Mononuclear cell (primary cell): ENCODE measurements around the gene SPECC1L. TPM values are rescaled to one million over a fixed set of nuclear protein-coding genes. Genes with fewer than 3 reads are reported as not detected.

ENCODE experiments used
- H3K27me3 ChIP-seq: 2 replicates; pipeline ENCODE4 v1.6.0; 2011; ENCODE audit warnings: low read length, control low read depth; ENCODE audit not compliant: insufficient read depth
- H3K4me1 ChIP-seq: 2 replicates; pipeline ENCODE4 v1.5.1; 2011; ENCODE audit warnings: mild to moderate bottlenecking, low read length, control low read depth; ENCODE audit not compliant: insufficient read depth
- H3K4me3 ChIP-seq: 2 replicates; pipeline ENCODE4 v1.5.1; 2011; ENCODE audit warnings: mild to moderate bottlenecking, low read length, moderate library complexity
- H3K9me3 ChIP-seq: 2 replicates; pipeline ENCODE4 v1.5.1; 2011; ENCODE audit warnings: low read depth, mild to moderate bottlenecking, control low read depth, low read length
- total RNA-seq: library from RNA; depleted of rRNA; stranded (reverse); fragments of >200 nt; gene quantifications from one replicate; pipeline ENCODE4 v1.2.3, GENCODE V29; 2012

Gene SPECC1L
- total RNA-seq, 1 donor, result 18.3 TPM

DNA sequence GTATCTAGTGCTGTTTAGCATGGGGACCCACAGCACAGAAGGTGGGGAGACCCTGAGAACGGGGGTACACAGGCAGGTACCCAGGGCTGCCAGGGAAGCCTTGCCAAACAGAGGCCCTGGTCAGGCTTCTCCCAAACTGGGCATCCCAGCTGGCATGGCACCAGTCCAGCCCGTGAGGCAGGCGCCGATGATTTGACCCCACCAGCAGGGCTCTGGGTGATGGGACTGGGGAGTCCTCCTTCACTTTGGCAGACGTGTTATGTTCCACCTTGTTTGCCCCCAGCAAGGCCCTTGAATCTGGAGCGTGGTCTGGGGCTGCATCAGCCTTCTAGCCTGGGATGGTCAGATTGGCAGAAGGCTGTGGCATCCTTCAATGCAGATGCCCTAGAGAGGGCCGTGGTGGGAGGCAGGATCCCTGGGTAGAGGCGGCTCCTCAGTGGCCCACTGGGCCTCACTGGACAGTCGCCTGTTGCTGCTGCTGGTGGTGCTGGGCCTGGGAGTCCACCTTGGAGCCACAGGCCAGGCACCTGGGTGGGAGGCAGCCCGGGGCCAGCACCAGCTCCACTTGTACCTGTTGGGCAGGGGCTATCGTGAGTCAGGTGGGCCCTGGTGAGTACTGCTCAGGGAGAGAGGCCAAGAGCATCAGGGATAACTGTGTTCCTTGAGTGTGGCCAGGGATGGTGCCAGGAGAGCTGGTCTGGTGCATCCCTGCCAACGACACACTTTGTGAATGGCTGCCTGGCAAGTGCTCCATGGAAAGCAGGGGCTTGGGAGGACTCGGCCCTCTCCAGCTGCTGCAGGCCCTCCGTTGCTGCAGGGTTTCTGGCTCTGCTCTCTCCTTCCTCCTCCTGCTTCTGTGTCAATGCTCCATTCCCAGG, 160.0 kb downstream of the SPECC1L start:
- Histone ChIP-seq H3K27me3 (no peaks in the 10 kb centered on the region), H3K4me3 (no peak overlapping the region), H3K9me3 (no peaks in the 10 kb centered on the region), H3K4me1 (peaks cover 100% of the 10 kb centered on the region)

DNA sequence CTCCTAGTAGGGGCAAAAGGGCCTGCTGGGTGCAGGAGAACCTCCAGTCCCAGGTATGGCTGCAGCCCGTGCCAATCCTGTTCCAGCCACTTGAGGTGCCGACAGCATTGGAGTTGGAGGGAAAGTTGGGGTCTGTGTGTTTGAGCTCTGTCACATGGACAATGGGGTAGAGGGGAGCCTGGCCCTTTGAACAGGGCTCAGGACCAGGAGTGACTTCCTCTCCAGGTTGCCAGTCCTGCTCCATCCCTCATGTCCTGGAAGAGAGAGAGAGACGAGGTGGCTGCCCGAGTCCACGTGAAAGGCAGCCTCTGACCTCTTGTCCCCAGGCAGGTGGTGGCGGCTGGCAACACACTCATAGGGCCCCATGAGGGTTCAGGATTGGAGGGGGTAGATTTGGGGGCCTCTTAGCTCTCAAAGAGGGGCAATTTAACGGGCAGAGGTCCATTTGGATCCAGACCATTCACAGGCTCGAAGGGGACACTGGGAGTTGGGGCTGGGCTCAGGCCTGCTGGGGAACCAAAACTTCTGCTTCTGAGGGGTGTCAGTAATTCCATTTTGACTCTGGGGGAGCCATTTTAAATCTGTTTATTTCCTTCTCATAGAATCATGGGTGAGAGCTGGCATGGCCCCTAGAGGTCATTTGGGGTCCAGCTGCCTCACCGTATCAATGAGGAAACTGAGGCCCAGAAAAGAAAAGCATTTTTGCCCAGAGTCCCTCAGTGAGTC, 160.8 kb downstream of the SPECC1L start:
- no peaks in the 10 kb centered on the region for H3K27me3 ChIP-seq
- no peak overlapping the region for H3K4me3 ChIP-seq
- H3K9me3 ChIP-seq, result no peaks in the 10 kb centered on the region
- peaks cover 100% of the 10 kb centered on the region for H3K4me1 ChIP-seq

DNA sequence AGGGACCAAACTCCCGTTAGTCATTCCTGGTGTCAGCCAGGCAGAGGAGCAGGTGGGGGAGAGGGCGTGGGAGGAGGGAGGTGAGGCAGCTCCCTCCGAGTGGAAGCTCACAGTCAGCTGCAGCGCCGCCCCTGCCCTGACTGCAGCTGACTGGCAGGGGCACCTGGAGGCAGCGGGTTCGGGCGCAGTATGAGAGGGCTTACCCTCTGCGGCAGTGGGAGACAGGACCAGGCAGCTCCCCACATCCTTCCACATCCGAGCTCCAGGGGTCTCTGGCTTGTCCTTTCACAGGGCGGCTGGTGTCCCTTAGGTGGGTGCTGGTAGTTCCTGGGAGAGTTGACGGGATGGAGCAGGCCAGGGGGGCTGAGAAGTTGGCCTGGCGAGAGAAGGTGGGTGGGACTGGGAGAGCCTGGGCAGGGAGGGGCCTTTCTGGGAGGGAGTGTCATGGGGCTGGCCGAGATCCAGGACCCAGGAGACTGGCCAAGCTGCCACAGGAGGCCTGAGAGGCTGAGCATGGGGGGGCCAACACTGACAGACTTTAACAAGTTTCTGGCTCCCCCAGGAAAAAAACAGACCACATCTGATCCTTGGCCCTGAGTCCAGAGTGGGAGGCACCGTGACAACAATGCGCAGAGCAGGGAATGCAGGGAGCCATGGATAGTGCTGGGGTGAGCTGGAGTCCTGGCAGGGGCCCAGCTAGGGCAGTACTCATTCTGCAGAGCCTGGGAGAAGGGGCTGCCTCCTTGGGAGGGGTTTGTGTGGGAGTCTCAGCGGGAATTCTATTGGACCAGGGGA, 161.6 kb downstream of the SPECC1L start:
- H3K4me1 ChIP-seq, result peaks cover 100% of the 10 kb centered on the region
- H3K27me3 ChIP-seq, result no peaks in the 10 kb centered on the region
- H3K9me3 ChIP-seq, result no peaks in the 10 kb centered on the region
- H3K4me3 ChIP-seq, result no peak overlapping the region

DNA sequence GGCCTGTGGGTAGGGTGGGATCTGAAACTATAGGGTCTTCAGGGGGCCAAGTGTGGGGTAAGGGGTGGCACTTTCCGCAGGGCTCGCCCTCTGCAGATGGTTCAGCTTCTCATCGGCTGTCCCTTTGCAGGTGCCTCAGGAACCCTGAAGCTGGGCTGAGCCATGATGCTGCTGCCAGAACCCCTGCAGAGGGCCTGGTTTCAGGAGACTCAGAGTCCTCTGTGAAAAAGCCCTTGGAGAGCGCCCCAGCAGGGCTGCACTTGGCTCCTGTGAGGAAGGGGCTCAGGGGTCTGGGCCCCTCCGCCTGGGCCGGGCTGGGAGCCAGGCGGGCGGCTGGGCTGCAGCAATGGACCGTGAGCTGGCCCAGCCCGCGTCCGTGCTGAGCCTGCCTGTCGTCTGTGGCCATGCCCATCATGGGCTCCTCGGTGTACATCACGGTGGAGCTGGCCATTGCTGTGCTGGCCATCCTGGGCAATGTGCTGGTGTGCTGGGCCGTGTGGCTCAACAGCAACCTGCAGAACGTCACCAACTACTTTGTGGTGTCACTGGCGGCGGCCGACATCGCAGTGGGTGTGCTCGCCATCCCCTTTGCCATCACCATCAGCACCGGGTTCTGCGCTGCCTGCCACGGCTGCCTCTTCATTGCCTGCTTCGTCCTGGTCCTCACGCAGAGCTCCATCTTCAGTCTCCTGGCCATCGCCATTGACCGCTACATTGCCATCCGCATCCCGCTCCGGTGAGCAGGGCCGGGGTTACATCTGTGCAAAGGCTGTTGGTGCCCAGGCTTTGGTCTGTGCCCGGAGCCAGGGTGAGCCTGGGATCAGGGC, 162.6 kb downstream of the SPECC1L start:
- H3K4me1 ChIP-seq, result peaks cover 100% of the 10 kb centered on the region
- H3K4me3 ChIP-seq, result no peak overlapping the region
- no peaks in the 10 kb centered on the region for H3K9me3 ChIP-seq
- H3K27me3 ChIP-seq, result no peaks in the 10 kb centered on the region

DNA sequence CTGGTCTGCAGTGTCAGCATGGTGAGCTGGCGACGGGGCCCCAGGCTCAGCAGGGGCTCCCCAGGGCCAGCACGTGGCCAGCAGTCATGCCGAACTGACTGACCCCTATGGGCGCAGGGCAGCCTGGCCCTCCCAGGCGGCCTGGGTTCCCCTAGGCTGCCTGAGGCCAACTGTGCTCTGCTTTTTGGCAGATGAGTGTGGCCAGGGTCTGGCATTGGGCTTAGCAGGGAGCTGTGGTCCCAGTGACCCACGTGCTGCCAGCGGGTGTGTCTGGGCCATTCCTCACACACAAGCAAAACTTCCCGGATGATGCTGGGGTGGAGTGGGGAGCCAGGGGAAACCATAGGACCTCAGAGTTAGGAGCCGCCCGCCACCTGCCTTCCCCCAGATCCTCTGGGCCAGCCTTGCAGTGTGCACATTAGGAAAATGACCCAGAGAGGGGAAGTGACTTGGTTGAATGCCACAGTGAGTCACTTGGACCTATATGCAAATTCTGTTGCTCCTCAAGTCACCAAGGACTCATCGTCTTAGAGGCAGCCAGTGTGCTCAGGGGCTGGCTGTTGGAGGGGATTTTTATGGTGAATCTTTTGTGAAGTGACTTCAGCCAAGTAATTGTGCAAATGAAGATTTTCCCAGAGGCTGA, 163.3 kb downstream of the SPECC1L start:
- Histone ChIP-seq H3K4me1 (peaks cover 100% of the 10 kb centered on the region), H3K27me3 (no peaks in the 10 kb centered on the region), H3K9me3 (no peaks in the 10 kb centered on the region), H3K4me3 (no peak overlapping the region)

DNA sequence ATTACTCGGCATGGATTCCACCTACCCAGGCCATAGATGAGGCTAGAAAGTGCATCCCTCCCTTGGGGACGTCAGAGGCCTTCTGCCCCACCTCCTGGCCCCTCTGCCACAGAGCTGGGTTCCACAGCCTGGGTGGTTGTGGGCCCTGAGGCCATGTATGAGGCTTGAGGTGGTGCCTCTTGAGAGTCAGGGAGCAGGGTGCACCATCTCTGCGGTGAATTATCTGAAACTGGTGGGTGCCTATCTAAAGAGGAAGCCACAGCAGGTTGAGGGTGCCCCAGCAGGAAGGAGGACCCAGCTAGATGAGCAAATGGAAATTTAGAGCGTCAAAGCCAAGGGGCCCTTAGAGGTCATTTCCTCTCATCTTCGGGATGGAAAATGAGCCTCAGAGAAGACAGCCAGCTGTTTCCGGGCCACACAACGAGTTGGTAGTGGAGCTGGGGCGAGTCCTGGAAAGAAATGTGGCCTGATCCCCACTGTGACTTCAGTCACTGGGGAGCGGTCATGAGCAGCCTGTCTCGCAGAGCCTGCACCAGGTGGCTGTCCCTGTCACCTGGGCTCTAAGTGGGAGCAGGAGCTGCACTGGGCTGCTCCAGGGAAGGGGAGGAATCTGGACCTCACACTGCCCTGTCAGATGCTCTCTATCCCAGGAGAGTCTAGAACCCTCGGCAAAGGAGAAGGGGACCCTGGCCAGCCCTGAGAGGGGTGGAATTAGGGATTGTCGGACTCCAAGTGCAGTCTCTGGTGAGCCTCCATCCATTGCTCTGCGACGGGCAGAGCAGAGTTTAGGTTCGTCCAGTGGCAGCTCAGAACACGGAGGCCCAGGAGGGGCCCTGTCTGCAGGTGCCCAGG, 164.1 kb downstream of the SPECC1L start:
- Histone ChIP-seq H3K4me1 (peaks cover 100% of the 10 kb centered on the region), H3K27me3 (no peaks in the 10 kb centered on the region), H3K9me3 (no peaks in the 10 kb centered on the region), H3K4me3 (no peak overlapping the region)

DNA sequence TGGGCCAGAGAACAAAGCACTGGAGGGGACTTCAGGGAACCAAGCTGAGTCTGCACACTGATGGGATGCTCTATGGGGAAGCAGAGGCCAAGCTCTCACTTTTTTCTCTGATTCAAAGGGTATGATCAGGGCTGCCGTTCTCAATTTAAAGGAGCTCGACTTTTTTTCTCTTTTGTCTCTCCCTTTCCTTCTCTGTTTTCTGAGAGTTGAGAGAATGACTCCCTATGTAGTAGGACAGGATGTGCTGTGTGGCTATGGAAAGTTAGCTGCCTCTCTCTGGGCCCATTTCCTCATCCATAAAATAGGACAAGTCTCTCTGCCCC, 164.7 kb downstream of the SPECC1L start:
- Histone ChIP-seq H3K4me1 (peaks cover 100% of the 10 kb centered on the region), H3K27me3 (no peaks in the 10 kb centered on the region), H3K9me3 (no peaks in the 10 kb centered on the region), H3K4me3 (no peak overlapping the region)

DNA sequence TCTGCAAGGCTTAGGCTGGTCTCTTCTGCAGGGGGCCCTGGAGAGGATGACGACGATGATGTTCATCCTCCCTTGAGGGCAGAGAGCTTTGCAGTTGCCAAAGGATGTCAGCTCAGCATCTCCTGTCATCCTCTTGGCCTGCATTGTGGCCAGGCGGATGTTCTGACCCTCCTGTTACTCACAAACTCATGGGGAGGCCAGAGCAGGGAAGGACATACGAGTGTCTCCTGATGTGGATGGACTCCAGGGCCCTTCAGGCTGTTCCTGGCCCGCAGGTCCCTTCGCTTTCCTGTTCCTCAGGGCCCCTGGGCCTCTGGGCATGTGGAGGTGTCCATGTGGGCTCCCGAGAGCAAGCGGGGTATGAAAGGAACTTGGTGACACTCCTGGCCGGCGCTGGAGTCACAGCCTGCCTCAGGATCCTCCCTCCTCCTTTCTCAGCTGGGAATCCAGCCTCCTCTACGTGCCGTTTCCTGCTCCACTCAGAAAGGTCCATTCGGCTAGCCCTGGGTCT, 165.3 kb downstream of the SPECC1L start:
- no peak overlapping the region for H3K4me3 ChIP-seq
- H3K4me1 ChIP-seq, result peaks cover 100% of the 10 kb centered on the region

DNA sequence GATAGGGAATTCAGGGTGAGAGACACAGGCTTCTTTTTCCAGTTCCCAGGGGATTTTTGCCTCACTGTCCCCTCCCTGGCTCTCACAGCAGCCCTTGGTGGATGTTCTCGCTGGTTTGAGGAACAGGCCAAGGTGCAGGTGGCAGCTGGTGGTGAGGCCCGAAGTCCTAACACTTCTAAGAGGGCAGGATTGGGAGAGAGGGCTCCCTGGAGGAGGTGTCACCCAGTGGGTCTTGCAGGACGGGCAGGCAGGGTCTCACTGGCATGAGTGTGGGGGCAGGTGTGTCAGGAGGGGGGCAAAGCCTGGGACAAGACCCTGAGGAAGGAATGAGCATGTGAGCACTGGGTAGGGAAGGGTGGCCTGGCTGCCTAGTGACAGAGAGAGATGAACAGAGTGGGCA, 165.9 kb downstream of the SPECC1L start:
- Histone ChIP-seq H3K9me3 (no peaks in the 10 kb centered on the region), H3K4me3 (no peak overlapping the region), H3K4me1 (peaks cover 100% of the 10 kb centered on the region), H3K27me3 (no peaks in the 10 kb centered on the region)

More for the DNA sequence above, 165.3 kb downstream of the SPECC1L start:
- Histone ChIP-seq H3K9me3 (no peaks in the 10 kb centered on the region), H3K27me3 (no peaks in the 10 kb centered on the region)

DNA sequence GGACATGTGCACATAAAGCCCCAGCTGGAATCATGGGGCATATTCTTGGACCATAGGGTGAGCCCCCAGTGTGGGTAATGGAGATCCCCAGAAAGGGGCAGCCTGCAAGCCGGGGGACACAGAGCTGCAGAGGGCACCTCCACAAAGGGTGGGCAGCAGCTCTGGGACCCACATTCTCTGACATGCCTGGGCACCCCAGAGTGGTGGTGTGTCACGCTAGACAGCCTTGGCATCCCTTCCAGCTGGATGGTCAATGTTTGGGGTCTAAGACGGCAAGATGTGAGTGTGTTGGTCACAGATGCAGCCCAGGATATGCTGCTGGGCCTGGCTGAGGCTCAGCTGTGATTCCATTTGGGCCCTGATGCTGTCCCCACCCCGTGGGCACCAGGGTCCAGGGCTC, 166.5 kb downstream of the SPECC1L start:
- Histone ChIP-seq H3K27me3 (no peaks in the 10 kb centered on the region), H3K9me3 (no peaks in the 10 kb centered on the region), H3K4me3 (no peak overlapping the region), H3K4me1 (peaks cover 100% of the 10 kb centered on the region)

DNA sequence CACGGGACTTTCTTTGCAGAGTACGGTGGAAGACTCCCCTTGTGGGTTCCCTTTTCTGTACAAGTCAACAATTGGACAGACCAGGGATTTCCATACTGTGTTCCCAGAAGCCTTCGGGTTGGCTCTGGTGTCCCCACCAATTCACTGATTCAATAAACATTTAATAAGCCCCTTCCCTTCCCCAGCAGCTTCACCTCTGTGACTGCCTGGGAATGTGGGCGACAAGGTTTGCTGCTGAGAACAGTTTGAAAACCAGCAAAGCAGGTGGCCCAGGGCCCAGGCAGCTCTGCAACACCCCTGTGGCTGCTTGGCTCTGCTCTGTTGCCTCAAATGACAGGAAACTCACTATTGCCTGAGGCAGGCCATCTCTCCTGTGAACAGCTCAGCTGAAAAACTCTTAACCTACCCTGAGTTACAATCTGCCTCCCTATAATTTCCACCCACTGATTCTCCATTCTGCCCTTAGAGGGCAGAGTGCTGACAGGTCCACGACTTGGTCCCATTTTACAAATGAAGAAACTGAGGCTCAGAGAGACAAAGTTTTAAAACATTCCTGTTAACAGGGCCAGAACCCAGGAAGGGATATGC, 167.2 kb downstream of the SPECC1L start:
- peaks cover 99% of the 10 kb centered on the region for H3K4me1 ChIP-seq
- H3K4me3 ChIP-seq, result no peak overlapping the region
- no peaks in the 10 kb centered on the region for H3K27me3 ChIP-seq
- no peaks in the 10 kb centered on the region for H3K9me3 ChIP-seq

DNA sequence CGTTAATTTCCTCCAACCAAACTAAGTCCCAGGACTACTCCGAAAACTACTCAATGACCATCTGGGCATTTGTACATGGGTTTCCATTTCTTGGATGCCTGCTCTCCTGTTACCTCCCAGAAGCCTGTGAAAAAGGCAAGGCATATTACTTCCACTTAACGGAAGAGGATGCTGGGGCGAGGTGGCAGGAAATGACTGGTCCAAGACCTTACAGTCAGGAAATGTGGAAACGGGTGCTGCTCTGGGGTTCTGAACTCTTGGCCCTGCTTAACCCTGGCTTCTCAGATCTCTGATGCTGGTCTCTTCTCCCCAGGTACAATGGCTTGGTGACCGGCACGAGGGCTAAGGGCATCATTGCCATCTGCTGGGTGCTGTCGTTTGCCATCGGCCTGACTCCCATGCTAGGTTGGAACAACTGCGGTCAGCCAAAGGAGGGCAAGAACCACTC, 169.7 kb downstream of the SPECC1L start:
- Histone ChIP-seq H3K9me3 (no peaks in the 10 kb centered on the region), H3K27me3 (no peaks in the 10 kb centered on the region), H3K4me1 (peaks cover 82% of the 10 kb centered on the region), H3K4me3 (no peak overlapping the region)
